Lung (tissue), 12 donors: ENCODE measurements around the gene PTPRG. TPM values are rescaled to one million over a fixed set of nuclear protein-coding genes. Genes with fewer than 3 reads are reported as not detected.

ENCODE experiments used
- ATAC-seq: fragments of 200-7000 bp; cut with Tn5 transposase; one replicate; pipeline ENCODE4 v1.9.1; 2020; ENCODE audit warnings: moderate number of reproducible peaks; ENCODE audit not compliant: insufficient read depth, low FRiP score
- DNase-seq, 3 donors: peaks; one replicate each; pipeline ENCODE4 v3.0.0-alpha.2; 2013 to 2017
- H3K27ac ChIP-seq, 2 donors: one replicate each; pipeline ENCODE4 v1.5.1; 2013; ENCODE audit warnings: mild to moderate bottlenecking in 2 of 2, moderate library complexity in 2 of 2, control low read depth in 1 of 2, inconsistent platforms in 1 of 2, low read depth in 1 of 2, low read length in 1 of 2
- H3K27me3 ChIP-seq, 3 donors: one replicate each; pipeline ENCODE4 v1.5.1; 2013; ENCODE audit warnings: low read length in 2 of 3; ENCODE audit not compliant: control insufficient read depth in 3 of 3, insufficient read depth in 3 of 3
- H3K36me3 ChIP-seq, 4 donors: one replicate each; pipeline ENCODE4 v1.5.1; 2013; ENCODE audit warnings: low read length in 4 of 4, mild to moderate bottlenecking in 1 of 4, moderate library complexity in 1 of 4; ENCODE audit not compliant: control insufficient read depth in 4 of 4, insufficient read depth in 4 of 4
- H3K4me1 ChIP-seq, 5 donors: one replicate each; pipeline ENCODE4 v1.5.1; 2013; ENCODE audit warnings: low read length in 5 of 5, mild to moderate bottlenecking in 2 of 5, moderate library complexity in 1 of 5; ENCODE audit not compliant: control insufficient read depth in 5 of 5, insufficient read depth in 5 of 5
- H3K4me3 ChIP-seq: one replicate; pipeline ENCODE4 v1.5.1; 2013; ENCODE audit warnings: mild to moderate bottlenecking, control low read depth, moderate library complexity
- H3K9ac ChIP-seq, 2 donors: one replicate each; pipeline ENCODE4 v1.5.1; 2013; ENCODE audit warnings: low read length in 2 of 2, control low read depth in 1 of 2; ENCODE audit not compliant: insufficient read depth in 1 of 2
- H3K9me3 ChIP-seq, 4 donors: one replicate each; pipeline ENCODE4 v1.5.1; 2013; ENCODE audit warnings: low read length in 3 of 4, mild to moderate bottlenecking in 1 of 4, moderate library complexity in 1 of 4; ENCODE audit not compliant: control insufficient read depth in 4 of 4, insufficient read depth in 3 of 4
- CTCF ChIP-seq: IDR thresholded peaks from 2 replicates; pipeline ENCODE4 v1.5.1; 2012; ENCODE audit warnings: mild to moderate bottlenecking; ENCODE audit errors: control extremely low read depth, extremely low read depth
- WGBS, 2 donors: extraction: QIAGEN DNeasy Blood & Tissue Kit; methylation state at CpG; one replicate each; pipeline ENCODE4 v1.1.7; 2013; 5-methylcytosine and 5-hydroxymethylcytosine counted together
- polyA plus RNA-seq, 2 donors: library from polyadenylated mRNA; stranded (reverse); fragments of 200-250 nt; gene quantifications; one replicate each; pipeline ENCODE4 v1.2.1, GENCODE V29; 2013
- total RNA-seq, 2 donors: library from RNA; depleted of rRNA in 1 of 2; stranded (reverse); fragments of >200 nt in 1 of 2; gene quantifications; one replicate each; pipeline ENCODE4 v1.2.1, GENCODE V29; 2014 to 2021
- donor health status: control.
- donor health status: control.
- donor health status: Bipolar disorder and iron deficiency.
- donor health status: healthy.
- donor health status: DM: yes; HTN: yes; CAD: no.

PTPRG gene
- total and polyA plus RNA-seq, 4 donors, result 8.5 to 131 (median 75.9) TPM

- no peak overlapping the region for H3K27ac ChIP-seq
- DNase-seq, result no peak
- H3K9ac ChIP-seq, result no peak overlapping the region
- 90 to 94% methylated on average over 10 of the region's 10 CpGs for WGBS, 2 donors
- H3K36me3 ChIP-seq, result peaks cover 0 to 18% (median 15%) of the 10 kb centered on the region in 4 donors
- ATAC-seq, result no peak
- no peaks in the 10 kb centered on the region for H3K27me3 ChIP-seq
- no peaks in the 10 kb centered on the region for H3K9me3 ChIP-seq
- TF ChIP-seq CTCF, result no peak
- H3K4me1 ChIP-seq, result peaks cover 0 to 4% (median 0%) of the 10 kb centered on the region in 5 donors
- H3K4me3 ChIP-seq, result no peak overlapping the region
Measured at GRCh38 chr3:62193586-62194345, 632.4 kb downstream of the PTPRG start.

- Histone ChIP-seq H3K27me3 (no peaks in the 10 kb centered on the region), H3K9ac (no peak overlapping the region), H3K9me3 (no peaks in the 10 kb centered on the region), H3K36me3 (peaks cover 0 to 15% (median 7%) of the 10 kb centered on the region in 4 donors), H3K4me3 (no peak overlapping the region), H3K27ac (no peak overlapping the region), H3K4me1 (no peaks in the 10 kb centered on the region)
- DNase-seq (no peak), ATAC-seq (no peak)
- TF ChIP-seq CTCF, result no peak
- WGBS, 2 donors, result 85 to 89% methylated on average over 5 of the region's 5 CpGs
Measured at GRCh38 chr3:62197350-62198012, 636.1 kb downstream of the PTPRG start.

- Histone ChIP-seq H3K4me1 (no peaks in the 10 kb centered on the region), H3K9me3 (no peaks in the 10 kb centered on the region), H3K27ac (no peak overlapping the region), H3K36me3 (peaks cover 0 to 22% (median 2%) of the 10 kb centered on the region in 4 donors), H3K27me3 (no peaks in the 10 kb centered on the region), H3K4me3 (no peak overlapping the region), H3K9ac (no peak overlapping the region)
- ATAC-seq (no peak), DNase-seq (no peak)
- whole genome bisulfite sequencing, 2 donors, result 81 to 85% methylated on average over 3 of the region's 3 CpGs
- TF ChIP-seq CTCF, result no peak
Measured at GRCh38 chr3:62199126-62199525, 637.8 kb downstream of the PTPRG start.
